GM12865 (cell line): ENCODE results near the gene GLA.

Source experiments
- DNase-seq: peaks from one replicate; pipeline ENCODE4 v3.0.0; 2010; ENCODE audit warnings: low read depth
- H3K4me3 ChIP-seq: 2 replicates; pipeline ENCODE4 v1.5.1; 2011; ENCODE audit warnings: mild to moderate bottlenecking, low read depth, low read length, control low read depth
- CTCF ChIP-seq: IDR thresholded peaks from 2 replicates; pipeline ENCODE4 v1.5.1; 2011; ENCODE audit warnings: low read length, control low read depth, low read depth, inconsistent platforms; ENCODE audit not compliant: insufficient read depth; ENCODE audit errors: missing control alignments

GLA gene

GRCh38 chrX:101393530-101394305 is 14.0 kb downstream of the GLA start:
- TF ChIP-seq CTCF, result no peak
- no peak for DNase-seq

GRCh38 chrX:101391831-101392230 is 15.9 kb downstream of the GLA start:
- DNase-seq, result no peak
- no peak for TF ChIP-seq CTCF
- peak overlapping the region; percentile 88 for H3K4me3 ChIP-seq

More at GRCh38 chrX:101393530-101394305, 14.0 kb downstream of the GLA start:
- H3K4me3 ChIP-seq, result peak overlapping the region; percentile 88; the same call in 1 of the 2 replicates

GRCh38 chrX:101390664-101391525 is 16.8 kb downstream of the GLA start, which contains the start of gene RPL36A:
TSS of gene RPL36A (plus strand) at chrX:101391011. CDS start at chrX:101391044, 33 bp downstream.
- peak; percentile 95 for DNase-seq
- peak; percentile 73 for TF ChIP-seq CTCF
- peak within 1 kb of the TSS; percentile 88 for H3K4me3 ChIP-seq

GRCh38 chrX:101388604-101389003 is 19.1 kb downstream of the GLA start:
- no peak overlapping the region for H3K4me3 ChIP-seq
- no peak for TF ChIP-seq CTCF
- DNase-seq, result no peak

- no peak for DNase-seq
- H3K4me3 ChIP-seq, result peak overlapping the region; percentile 74
- TF ChIP-seq CTCF, result no peak
Measured at GRCh38 chrX:101386542-101386885, 21.2 kb downstream of the GLA start.

GRCh38 chrX:101385795-101386541 is 21.8 kb downstream of the GLA start, which contains the start of gene BTK:
TSS of gene BTK (minus strand) at chrX:101386191. CDS start at chrX:101375284, 10,907 bp downstream.
- peak within 1 kb of the TSS; percentile 74 for H3K4me3 ChIP-seq
- peak; percentile 88 for DNase-seq
- no peak for TF ChIP-seq CTCF
